ENCODE data around the gene HIPK4. TPM values are rescaled to one million over a fixed set of nuclear protein-coding genes. Genes with fewer than 3 reads are reported as not detected.

Gene HIPK4
- total RNA-seq, 4 donors from 2014 or later = 0.39 to 0.60 TPM; not detected in 2

DNA sequence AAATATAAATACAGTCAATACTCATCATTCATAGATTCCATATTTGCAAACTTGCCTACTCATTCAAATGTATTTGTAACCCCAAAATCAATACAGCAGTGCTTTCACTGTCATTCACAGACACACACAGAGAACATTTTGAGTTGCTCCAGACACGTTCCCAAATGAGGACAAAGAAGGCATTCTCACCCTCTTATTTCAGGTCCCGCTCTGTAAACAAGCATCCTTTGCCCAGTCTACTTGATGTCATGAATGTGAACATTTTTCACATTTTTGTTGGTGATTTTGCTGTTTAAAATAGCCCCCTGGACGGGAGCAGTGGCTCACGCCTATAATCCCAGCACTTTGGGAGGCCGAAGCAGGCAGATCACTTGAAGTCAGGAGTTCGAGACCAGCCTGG, 57.3 kb downstream of the HIPK4 start:
- 55 to 75% methylated on average over 6 of the region's 6 CpGs for WGBS, 2 donors
- no peak for DNase-seq (ENCODE audit: low spot score in 2 of 2)
- H3K4me1 ChIP-seq = no peaks in the 10 kb centered on the region
- H3K27ac ChIP-seq = no peak overlapping the region
- H3K9me3 ChIP-seq = no peaks in the 10 kb centered on the region
- TF ChIP-seq EP300 (IDR thresholded peaks at IDR 0.05) = no peak
- TF ChIP-seq, protein P1, sequence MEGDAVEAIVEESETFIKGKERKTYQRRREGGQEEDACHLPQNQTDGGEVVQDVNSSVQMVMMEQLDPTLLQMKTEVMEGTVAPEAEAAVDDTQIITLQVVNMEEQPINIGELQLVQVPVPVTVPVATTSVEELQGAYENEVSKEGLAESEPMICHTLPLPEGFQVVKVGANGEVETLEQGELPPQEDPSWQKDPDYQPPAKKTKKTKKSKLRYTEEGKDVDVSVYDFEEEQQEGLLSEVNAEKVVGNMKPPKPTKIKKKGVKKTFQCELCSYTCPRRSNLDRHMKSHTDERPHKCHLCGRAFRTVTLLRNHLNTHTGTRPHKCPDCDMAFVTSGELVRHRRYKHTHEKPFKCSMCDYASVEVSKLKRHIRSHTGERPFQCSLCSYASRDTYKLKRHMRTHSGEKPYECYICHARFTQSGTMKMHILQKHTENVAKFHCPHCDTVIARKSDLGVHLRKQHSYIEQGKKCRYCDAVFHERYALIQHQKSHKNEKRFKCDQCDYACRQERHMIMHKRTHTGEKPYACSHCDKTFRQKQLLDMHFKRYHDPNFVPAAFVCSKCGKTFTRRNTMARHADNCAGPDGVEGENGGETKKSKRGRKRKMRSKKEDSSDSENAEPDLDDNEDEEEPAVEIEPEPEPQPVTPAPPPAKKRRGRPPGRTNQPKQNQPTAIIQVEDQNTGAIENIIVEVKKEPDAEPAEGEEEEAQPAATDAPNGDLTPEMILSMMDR (IDR thresholded peaks at IDR 0.05) = no peak
- no peak for TF ChIP-seq POLR2A (IDR thresholded peaks at IDR 0.05)
- H3K27me3 ChIP-seq = no peaks in the 10 kb centered on the region
- no peak overlapping the region for H3K4me3 ChIP-seq
- H3K36me3 ChIP-seq = peaks cover 0 to 89% (median 21%) of the 10 kb centered on the region in 3 donors

DNA sequence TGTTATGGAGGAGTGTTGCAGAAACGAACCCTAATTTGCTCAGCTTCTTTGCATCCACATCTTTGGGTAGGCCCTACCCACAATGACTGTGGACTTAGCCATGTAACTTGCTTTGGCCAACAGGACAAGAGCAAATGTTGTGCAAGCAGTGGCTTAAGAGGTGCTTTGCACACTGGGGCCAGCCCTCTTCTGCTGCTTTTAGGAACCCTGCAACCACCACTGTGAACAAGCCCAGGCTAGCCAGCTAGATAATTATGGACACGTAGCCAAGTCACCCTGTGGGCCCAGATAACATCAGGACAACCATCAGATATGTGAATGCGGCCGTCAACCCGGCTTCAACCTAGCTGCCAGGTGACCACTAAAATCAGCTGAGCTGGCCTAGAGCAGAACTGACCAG, 58.9 kb downstream of the HIPK4 start:
- H3K27me3 ChIP-seq = no peaks in the 10 kb centered on the region
- H3K36me3 ChIP-seq = peaks cover 0 to 98% (median 26%) of the 10 kb centered on the region in 3 donors
- no peak for TF ChIP-seq EP300 (IDR thresholded peaks at IDR 0.05)
- TF ChIP-seq, protein P1 (IDR thresholded peaks at IDR 0.05) = no peak
- no peak for TF ChIP-seq POLR2A (IDR thresholded peaks at IDR 0.05)
- WGBS, 2 donors = 94 to 96% methylated on average over 5 of the region's 5 CpGs
- no peak overlapping the region for H3K27ac ChIP-seq
- no peaks in the 10 kb centered on the region for H3K9me3 ChIP-seq
- no peak overlapping the region for H3K4me3 ChIP-seq
- no peaks in the 10 kb centered on the region for H3K4me1 ChIP-seq
- no peak for DNase-seq (ENCODE audit: low spot score in 2 of 2)

Small RNAs within 50 kb of the gene (small RNA-seq; reads per million reads assigned to genes)
- gene MIR6796 = 0.28 reads per million
- gene RF00019 = not detected

Other genes starting within 250 kb of the HIPK4 start
- gene MAP3K10, start 198.8 kb downstream of the HIPK4 start, total RNA-seq = 10 to 100 TPM; 12.7 to 24.6 (median 13.9) TPM
- under 1 TPM in 1 of 4 donors, not detected in 3; 0.84 TPM for gene TTC9B, start 171.8 kb downstream of the HIPK4 start, total RNA-seq
- gene CCNP, start 163.5 kb downstream of the HIPK4 start, total RNA-seq = 1 to 10 TPM in 1 of 4 donors, not detected in 3; 2.7 TPM
- 100 to 1,000 TPM in 3 of 4 donors, 10 to 100 TPM in 1; 93.3 to 161 (median 121) TPM for gene AKT2, start 104.8 kb downstream of the HIPK4 start, total RNA-seq
- gene C19orf47, start 41.8 kb downstream of the HIPK4 start, total RNA-seq = 10 to 100 TPM in 3 of 4 donors, 1 to 10 TPM in 1; 4.7 to 27.0 (median 12.8) TPM
- gene PLD3, start 41.5 kb downstream of the HIPK4 start, total RNA-seq = 100 to 1,000 TPM; 259 to 352 (median 281) TPM
- gene PRX, start 23.2 kb upstream of the HIPK4 start, total RNA-seq = 100 to 1,000 TPM; 454 to 667 (median 548) TPM
- gene SERTAD1, start 35.8 kb upstream of the HIPK4 start, total RNA-seq = 10 to 100 TPM; 18.9 to 22.2 (median 20.4) TPM
- gene SERTAD3, start 54.2 kb upstream of the HIPK4 start, total RNA-seq = 10 to 100 TPM; 15.6 to 23.4 (median 19.9) TPM
- gene BLVRB, start 75.6 kb upstream of the HIPK4 start, total RNA-seq = 100 to 1,000 TPM; 219 to 299 (median 244) TPM
- gene SPTBN4, start 76.8 kb upstream of the HIPK4 start, total RNA-seq = 10 to 100 TPM; 14.9 to 24.0 (median 19.7) TPM
- 100 to 1,000 TPM in 1 of 4 donors, 10 to 100 TPM in 3; 40.8 to 129 (median 51.2) TPM for gene SHKBP1, start 186.7 kb upstream of the HIPK4 start, total RNA-seq
- 1,000 to 10,000 TPM in 2 of 4 donors, 100 to 1,000 TPM in 2; 851 to 1,504 (median 1,156) TPM for gene LTBP4, start 211.2 kb upstream of the HIPK4 start, total RNA-seq